Stimulated activated CD4-positive, alpha-beta T cell treated with anti-CD3 and anti-CD28 coated beads, Interleukin-12 subunit alpha, Interleukin-12 subunit beta, amount 100 ng/mL, for 24 hours (primary cell): Measurements from ENCODE around the gene CLDND2.

ENCODE experiments used
- DNase-seq, 2 experiments: peaks; one replicate each; pipeline ENCODE4 v3.0.0-alpha.2; 2020; ENCODE audit warnings: low read depth in 2 of 2

Gene CLDND2

GRCh38 chr19:51354742-51355148 is 14.1 kb downstream of the CLDND2 start:
- peak in 1 of 2 experiments; percentile 18 for DNase-seq

- DNase-seq: no peak
Observed at GRCh38 chr19:51354103-51354741, 14.6 kb downstream of the CLDND2 start.

DNA sequence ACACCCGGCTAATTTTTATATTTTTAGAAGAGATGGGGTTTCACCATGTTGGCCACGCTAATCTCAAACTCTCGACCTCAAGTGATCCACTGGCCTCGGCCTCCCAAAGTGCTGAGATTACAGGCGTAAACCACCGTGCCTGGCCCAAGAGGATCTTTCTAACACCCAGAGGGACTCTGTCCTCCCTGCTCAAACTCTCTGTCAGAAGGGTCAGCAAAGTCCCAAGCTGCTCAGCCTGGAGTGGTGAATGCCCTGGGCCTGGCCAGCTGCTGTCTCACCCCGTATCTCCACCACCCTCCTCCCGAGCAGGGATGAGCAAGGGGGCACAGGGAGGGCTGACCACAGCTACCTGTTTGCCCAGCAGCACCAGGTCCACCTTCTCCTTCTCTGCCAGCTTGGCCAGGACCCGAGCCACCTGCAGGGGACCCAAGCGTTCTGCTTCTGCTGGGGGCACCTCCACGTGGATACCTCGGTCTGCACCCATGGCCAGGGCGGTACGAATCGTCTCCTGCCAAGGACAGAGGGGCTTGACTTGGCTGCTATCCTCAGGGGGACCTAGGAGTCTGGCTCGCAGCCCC is 15.9 kb downstream of the CLDND2 start:
- no peak for DNase-seq

DNA sequence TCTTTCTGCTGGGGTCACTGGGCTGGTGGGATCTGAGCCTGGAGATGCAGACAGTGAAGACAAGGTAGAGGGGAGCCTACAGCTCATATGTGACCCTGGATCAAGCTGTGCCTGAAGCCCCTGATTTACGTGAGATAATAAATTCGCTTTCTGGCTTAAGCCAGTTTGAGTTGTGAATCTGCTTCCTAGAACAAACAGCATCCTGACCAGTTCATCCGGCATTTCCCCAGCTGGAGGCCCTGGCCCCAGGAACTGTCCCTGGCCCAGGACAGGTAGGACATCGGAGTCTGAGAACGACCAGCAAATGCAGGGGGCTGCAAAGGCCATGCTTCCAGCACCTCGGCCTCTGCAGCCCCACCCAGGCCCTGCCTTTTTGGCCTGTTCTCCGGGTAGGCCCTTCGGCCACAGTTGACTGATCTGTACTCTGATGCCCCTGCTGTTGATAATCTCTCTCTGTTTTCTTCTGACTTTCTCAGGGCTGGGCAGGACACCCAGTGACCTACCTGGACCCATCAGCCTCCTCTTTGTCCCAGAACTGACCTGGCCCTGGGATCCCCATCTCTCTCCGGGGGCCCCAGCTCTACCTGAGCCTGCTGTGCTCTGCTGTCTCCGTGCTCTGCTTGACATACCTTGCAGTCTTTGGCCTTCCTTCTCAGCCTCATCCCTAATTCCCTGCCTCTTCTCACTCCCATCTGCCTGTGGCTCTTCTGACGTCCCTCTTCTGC is 17.4 kb downstream of the CLDND2 start:
- no peak for DNase-seq

GRCh38 chr19:51347209-51347928 is 21.4 kb downstream of the CLDND2 start:
- DNase-seq: no peak

GRCh38 chr19:51346742-51347141 is 22.1 kb downstream of the CLDND2 start:
- DNase-seq: no peak

DNA sequence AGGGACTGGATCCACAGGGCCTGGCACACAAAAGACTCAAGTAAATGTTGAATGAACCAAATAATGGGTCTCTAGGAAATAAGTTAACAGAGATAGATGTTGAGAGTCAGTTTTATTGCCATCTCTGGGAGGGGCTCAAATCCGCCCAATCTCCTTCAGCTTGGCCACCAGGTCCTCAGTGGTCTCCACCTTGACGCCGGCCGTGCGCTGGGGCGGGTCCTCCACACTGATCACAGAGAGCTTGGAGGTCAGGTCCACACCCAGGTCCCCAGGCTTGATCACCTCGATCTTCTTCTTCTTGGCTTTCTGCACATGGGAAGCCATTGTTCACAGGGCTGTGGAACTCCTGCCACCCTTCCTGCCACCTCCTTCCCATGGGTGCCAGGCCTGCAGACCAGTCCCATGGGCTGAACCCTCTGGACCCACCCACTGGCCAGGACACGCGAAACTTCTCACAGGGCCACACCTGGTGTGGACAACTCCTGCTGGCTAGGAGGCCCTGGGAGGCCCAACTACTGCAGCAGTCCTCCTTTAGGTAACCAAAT is 23.7 kb downstream of the CLDND2 start:
- no peak for DNase-seq

GRCh38 chr19:51342631-51343569 is 25.9 kb downstream of the CLDND2 start:
- DNase-seq: no peak

- no peak for DNase-seq
Observed at GRCh38 chr19:51341976-51342580, 26.7 kb downstream of the CLDND2 start, which contains the start of gene VSIG10L. Gene VSIG10L (minus strand): TSS chr19:51342139. CDS start chr19:51342124, 15 bp downstream.

DNA sequence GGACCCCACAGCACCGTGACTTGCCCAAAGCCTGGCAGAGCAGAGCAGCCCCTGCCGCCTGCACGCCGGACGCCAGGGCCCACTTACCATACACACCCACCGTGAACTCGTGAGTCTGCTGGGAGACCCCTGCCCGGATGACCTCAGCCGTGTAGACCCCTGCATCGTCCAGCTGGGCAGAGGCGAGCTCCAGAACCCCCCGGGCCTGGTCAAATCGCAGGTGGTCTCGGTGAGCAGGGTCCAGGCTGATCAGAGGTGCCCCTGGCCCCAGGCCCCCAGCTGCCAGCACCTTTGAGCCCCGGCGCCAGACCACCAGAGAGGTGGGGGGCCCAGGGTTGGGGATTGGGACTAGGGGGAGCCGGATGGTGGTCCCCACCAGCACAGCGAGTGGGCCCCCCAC is 27.7 kb downstream of the CLDND2 start:
- no peak for DNase-seq

- DNase-seq: peak; percentile 91 to 98
Observed at GRCh38 chr19:51339687-51340656, 28.8 kb downstream of the CLDND2 start.

DNA sequence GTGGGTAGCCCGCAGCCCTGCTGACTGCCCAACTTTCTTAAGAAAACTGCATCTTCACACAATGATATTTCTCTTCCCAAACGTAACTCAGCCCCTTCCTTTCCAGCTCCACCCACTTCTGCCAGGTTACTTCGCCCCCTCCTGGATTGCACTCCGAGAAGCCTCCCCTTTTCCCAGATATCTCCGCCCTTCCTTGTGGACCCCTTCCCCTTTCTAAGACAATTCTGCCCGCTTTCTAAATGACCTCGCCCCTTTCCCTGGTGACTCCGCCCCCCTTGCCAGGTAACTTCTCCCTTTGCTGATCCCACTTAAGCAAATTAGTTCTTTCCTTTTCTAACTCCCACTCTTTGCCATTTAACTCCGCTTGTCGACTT is 29.5 kb downstream of the CLDND2 start:
- no peak for DNase-seq

- peak; percentile 73 to 87 for DNase-seq
Observed at GRCh38 chr19:51338563-51339312, 30.1 kb downstream of the CLDND2 start.

DNA sequence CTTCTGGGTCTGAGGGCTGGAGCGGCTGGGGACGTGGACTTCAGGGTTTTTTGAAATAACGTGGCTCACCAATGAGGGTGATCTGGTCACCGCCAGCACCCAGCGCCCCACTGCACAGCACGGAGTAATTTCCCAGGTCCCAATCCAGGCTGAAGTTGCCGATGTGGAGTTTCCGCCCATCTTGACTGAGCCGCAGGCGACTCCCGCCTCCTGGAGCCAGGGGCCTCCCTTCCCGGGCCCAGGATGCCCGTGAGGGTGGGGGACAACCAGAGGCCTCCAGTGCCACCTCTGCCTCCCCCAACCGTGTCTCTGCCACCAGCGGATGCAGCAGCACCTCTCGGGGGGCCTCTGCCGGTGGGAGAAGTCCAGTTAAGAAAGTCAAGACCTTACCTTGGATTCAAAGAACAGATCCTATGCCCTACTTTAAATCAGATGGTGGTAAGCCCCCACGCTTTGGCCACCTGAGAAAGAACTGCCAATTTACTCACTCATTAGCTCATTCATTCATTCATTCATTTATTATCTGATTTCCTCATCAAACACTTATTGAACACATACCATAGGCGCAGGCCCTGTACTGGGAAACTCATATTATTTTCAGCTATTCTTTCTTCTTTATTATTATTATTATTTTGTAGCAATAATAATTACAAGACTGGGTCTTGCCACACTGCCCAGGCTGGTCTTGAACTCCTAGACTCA is 30.8 kb downstream of the CLDND2 start:
- DNase-seq: no peak

DNA sequence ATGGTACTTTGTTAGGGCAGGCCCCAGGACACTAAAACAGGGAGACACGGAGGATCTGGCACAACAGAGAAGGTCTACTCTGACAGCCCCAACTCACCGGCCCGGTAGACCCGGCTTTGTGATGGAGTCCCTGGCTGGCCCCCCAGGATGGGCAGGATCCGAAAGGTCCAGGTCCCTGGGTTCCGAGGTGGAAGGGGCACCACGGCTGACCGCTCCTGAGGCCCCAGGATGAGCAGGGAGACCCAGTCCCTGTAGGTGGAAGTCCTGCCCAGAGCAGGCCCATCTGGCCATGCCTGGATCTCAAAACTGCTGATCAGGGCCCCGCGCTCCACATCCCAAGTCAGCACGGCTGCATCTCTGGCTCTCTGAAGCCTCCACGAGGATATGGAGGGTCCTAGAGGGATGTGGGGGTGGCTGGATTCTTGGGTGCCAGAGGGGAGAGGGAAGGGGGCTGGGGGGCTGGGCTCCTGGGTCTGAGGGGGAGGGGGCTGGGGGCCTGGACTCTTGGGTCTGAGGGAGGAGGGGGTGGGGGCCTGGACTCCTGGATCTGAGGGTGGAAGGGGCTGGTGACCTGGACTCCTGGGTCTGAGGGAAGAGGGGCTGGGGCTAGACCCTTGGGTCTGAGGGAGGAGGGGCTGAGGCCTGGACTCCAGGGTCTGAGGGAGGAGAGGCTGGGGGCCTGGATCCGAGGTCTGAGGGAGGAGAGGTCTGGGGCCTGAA is 31.5 kb downstream of the CLDND2 start:
- DNase-seq: no peak

GRCh38 chr19:51333836-51334460 is 34.9 kb downstream of the CLDND2 start:
- DNase-seq: no peak

DNA sequence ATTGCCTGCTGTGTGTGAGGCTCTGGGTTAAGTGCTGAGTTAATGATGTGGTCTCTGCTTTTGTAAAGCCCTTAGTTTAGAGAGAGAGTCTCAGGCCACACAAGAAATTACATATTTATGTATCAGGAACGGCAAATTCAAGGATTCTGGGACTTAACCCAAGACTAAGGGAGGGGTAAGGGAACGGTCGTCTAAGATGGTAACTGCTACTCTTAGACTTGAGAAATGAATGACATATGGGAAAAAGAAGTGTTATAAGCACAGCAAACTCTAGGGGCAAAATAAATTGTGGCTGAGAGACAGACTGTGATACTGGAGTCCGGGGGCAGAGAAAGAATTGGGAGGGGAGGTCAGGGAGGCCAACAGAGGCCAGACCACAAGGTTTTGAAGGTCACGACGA is 37.1 kb downstream of the CLDND2 start:
- DNase-seq: no peak
